H9 (cell line): ENCODE measurements around the gene ZNF687. TPM values are rescaled to one million over a fixed set of nuclear protein-coding genes. Genes with fewer than 3 reads are reported as not detected.

Experiments used
- DNase-seq: peaks from one replicate; pipeline ENCODE4 v3.0.0-alpha.2; 2017
- H2AFZ ChIP-seq: one replicate; pipeline ENCODE4 v1.6.1; 2013; ENCODE audit warnings: mild to moderate bottlenecking, low read length, control low read depth, moderate library complexity
- H2AK5ac ChIP-seq: 2 replicates; pipeline ENCODE4 v1.6.1; 2013; ENCODE audit warnings: low read length, control low read depth, mixed read lengths; ENCODE audit not compliant: insufficient read length
- H2BK120ac ChIP-seq: one replicate; pipeline ENCODE4 v1.6.1; 2013; ENCODE audit warnings: low read depth, mild to moderate bottlenecking, low read length, control low read depth, inconsistent platforms; ENCODE audit not compliant: poor library complexity, severe bottlenecking
- H2BK12ac ChIP-seq: 2 replicates; pipeline ENCODE4 v1.6.1; 2013; ENCODE audit warnings: low read length, control low read depth, mixed read lengths, low read depth; ENCODE audit not compliant: insufficient read length
- H2BK15ac ChIP-seq: 2 replicates; pipeline ENCODE4 v1.6.1; 2013; ENCODE audit warnings: low read depth, low read length, control low read depth
- H2BK20ac ChIP-seq: one replicate; pipeline ENCODE4 v1.6.1; 2013; ENCODE audit warnings: low read depth, mild to moderate bottlenecking, low read length, control low read depth, inconsistent platforms; ENCODE audit not compliant: poor library complexity, severe bottlenecking
- H2BK5ac ChIP-seq: 2 replicates; pipeline ENCODE4 v1.6.1; 2013; ENCODE audit warnings: low read length, control low read depth, mixed read lengths; ENCODE audit not compliant: insufficient read length
- H3K14ac ChIP-seq: 2 replicates; pipeline ENCODE4 v1.6.1; 2013; ENCODE audit warnings: low read length, control low read depth; ENCODE audit not compliant: insufficient read depth
- H3K18ac ChIP-seq: 2 replicates; pipeline ENCODE4 v1.6.1; 2013; ENCODE audit warnings: low read depth, mild to moderate bottlenecking, mixed read lengths, low read length, control low read depth; ENCODE audit not compliant: insufficient read length
- H3K23ac ChIP-seq: 2 replicates; pipeline ENCODE4 v1.6.1; 2013; ENCODE audit warnings: low read length, control low read depth, mixed read lengths, low read depth; ENCODE audit not compliant: insufficient read length
- H3K23me2 ChIP-seq: 2 replicates; pipeline ENCODE4 v1.6.1; 2013; ENCODE audit warnings: low read depth, mild to moderate bottlenecking, mixed read lengths, low read length, control low read depth; ENCODE audit not compliant: insufficient read length, poor library complexity, severe bottlenecking
- H3K27ac ChIP-seq: 2 replicates; pipeline ENCODE4 v1.5.1; 2013; ENCODE audit warnings: low read length, control low read depth, mixed read lengths, low read depth; ENCODE audit not compliant: insufficient read length
- H3K27me3 ChIP-seq: 2 replicates; pipeline ENCODE4 v1.6.1; 2013; ENCODE audit warnings: low read length, control low read depth, inconsistent platforms; ENCODE audit not compliant: insufficient read depth
- H3K4ac ChIP-seq: 2 replicates; pipeline ENCODE4 v1.6.1; 2013; ENCODE audit warnings: low read depth, mild to moderate bottlenecking, control low read depth, inconsistent platforms, low read length, moderate library complexity
- H3K4me1 ChIP-seq: 2 replicates; pipeline ENCODE4 v1.6.1; 2013; ENCODE audit warnings: low read length, control low read depth, inconsistent platforms; ENCODE audit not compliant: insufficient read depth
- H3K4me2 ChIP-seq: 2 replicates; pipeline ENCODE4 v1.6.1; 2013; ENCODE audit warnings: low read length, control low read depth, mixed read lengths; ENCODE audit not compliant: insufficient read length, insufficient read depth
- H3K56ac ChIP-seq: 2 replicates; pipeline ENCODE4 v1.6.1; 2013; ENCODE audit warnings: low read depth, mild to moderate bottlenecking, mixed read lengths, low read length, control low read depth; ENCODE audit not compliant: insufficient read length
- H3K79me1 ChIP-seq: 2 replicates; pipeline ENCODE4 v1.6.1; 2013; ENCODE audit warnings: low read depth, mild to moderate bottlenecking, moderate library complexity, low read length, control low read depth, inconsistent platforms; ENCODE audit not compliant: insufficient read depth, poor library complexity, severe bottlenecking
- H3K79me2 ChIP-seq: 2 replicates; pipeline ENCODE4 v1.6.1; 2013; ENCODE audit warnings: low read length, control low read depth, inconsistent platforms; ENCODE audit not compliant: insufficient read depth
- H3K9ac ChIP-seq: 2 replicates; pipeline ENCODE4 v1.6.1; 2013; ENCODE audit warnings: low read length, control low read depth, mixed read lengths; ENCODE audit not compliant: insufficient read length; ENCODE audit errors: extremely low read depth
- H3K9me3 ChIP-seq: one replicate; pipeline ENCODE4 v1.6.1; 2013; ENCODE audit warnings: low read depth, low read length, inconsistent platforms; ENCODE audit not compliant: control insufficient read depth
- H3T11ph ChIP-seq: one replicate; pipeline ENCODE4 v1.6.1; 2013; ENCODE audit warnings: mild to moderate bottlenecking, low read length, control low read depth, inconsistent platforms
- H4K20me1 ChIP-seq: one replicate; pipeline ENCODE4 v1.6.1; 2013; ENCODE audit not compliant: control insufficient read depth, insufficient read length, insufficient read depth
- H4K5ac ChIP-seq: 2 replicates; pipeline ENCODE4 v1.6.1; 2013; ENCODE audit warnings: low read depth, mild to moderate bottlenecking, mixed read lengths, low read length, control low read depth; ENCODE audit not compliant: insufficient read length
- H4K8ac ChIP-seq: replicated peaks from 2 replicates; pipeline ENCODE4 v1.6.1; 2013; ENCODE audit warnings: low read length, control low read depth, mixed read lengths, low read depth; ENCODE audit not compliant: insufficient read length
- H4K91ac ChIP-seq: 2 replicates; pipeline ENCODE4 v1.6.1; 2013; ENCODE audit warnings: low read depth, mild to moderate bottlenecking, moderate library complexity, mixed read lengths, low read length, control low read depth; ENCODE audit not compliant: insufficient read length
- H3K27ac Mint-ChIP-seq, 3 experiments: 2 replicates in 2 of 3; 3 replicates in 1 of 3; pipeline ENCODE4 v1.8.0; 2020 to 2021; ENCODE audit warnings: mixed read lengths in 3 of 3, mild to moderate bottlenecking in 1 of 3, moderate library complexity in 1 of 3
- H3K27me3 Mint-ChIP-seq: 2 replicates; pipeline ENCODE4 v1.8.0; 2021; ENCODE audit warnings: low read depth, mild to moderate bottlenecking, moderate library complexity, mixed read lengths
- H3K36me3 Mint-ChIP-seq, 3 experiments: 2 replicates in 2 of 3; 3 replicates in 1 of 3; pipeline ENCODE4 v1.8.0; 2020 to 2021; ENCODE audit warnings: low read depth in 3 of 3, mixed read lengths in 3 of 3; ENCODE audit not compliant: insufficient read depth in 1 of 3
- H3K4me1 Mint-ChIP-seq, 2 experiments: 2 replicates each; pipeline ENCODE4 v1.8.0; 2020; ENCODE audit warnings: mixed read lengths in 2 of 2
- H3K4me3 Mint-ChIP-seq, 2 experiments: 2 replicates in 1 of 2; 3 replicates in 1 of 2; pipeline ENCODE4 v1.8.0; 2020 to 2021; ENCODE audit warnings: mild to moderate bottlenecking in 2 of 2, mixed read lengths in 2 of 2, moderate library complexity in 1 of 2
- H3K9me3 Mint-ChIP-seq, 2 experiments: 2 replicates in 1 of 2; 3 replicates in 1 of 2; pipeline ENCODE4 v1.8.0; 2020; ENCODE audit warnings: mild to moderate bottlenecking in 2 of 2, mixed read lengths in 2 of 2, moderate library complexity in 1 of 2
- CTCF ChIP-seq: fragments of 200-600 bp; sonication (generic); conservative IDR thresholded peaks from 3 replicates; pipeline ENCODE4 v1.8.0; 2021; ENCODE audit warnings: antibody characterized with exemption, mild to moderate bottlenecking
- WGBS: extraction: QIAGEN DNeasy Blood & Tissue Kit; methylation state at CpG from one replicate; pipeline ENCODE4 v1.1.7; 2013; ENCODE audit warnings: missing lambda C conversion rate, low lambda C conversion rate, mixed read lengths; ENCODE audit not compliant: insufficient read length; ENCODE audit errors: extremely low coverage; 5-methylcytosine and 5-hydroxymethylcytosine counted together
- total RNA-seq: library from RNA; stranded (reverse); gene quantifications from 2 replicates; pipeline ENCODE4 v1.2.1, GENCODE V29; 2021

ZNF687 gene
- total RNA-seq, 1 experiment from 2014 or later, result 58.2 TPM

- H3K23ac ChIP-seq, result no peak overlapping the region
- no peak overlapping the region for H3K27ac ChIP-seq
- Mint-ChIP-seq H3K36me3 (peaks cover 8 to 50% (median 35%) of the 10 kb centered on the region in 3 experiments), H3K9me3 (no peaks in the 10 kb centered on the region), H3K27ac (peak overlapping the region in 2 of 3 experiments; percentile 16 to 73; a peak in 1 of 7 replicates), H3K27me3 (no peaks in the 10 kb centered on the region), H3K4me1 (peaks cover under 1% of the 10 kb centered on the region in 2 experiments; a peak in 2 of 4 replicates), H3K4me3 (no peak overlapping the region)
- no peak overlapping the region for H3K14ac ChIP-seq
- H3K4me1 ChIP-seq, result no peaks in the 10 kb centered on the region
- H3K27me3 ChIP-seq, result no peaks in the 10 kb centered on the region
- H3K18ac ChIP-seq, result no peak overlapping the region
- WGBS, result no CpG with 5 or more reads among the region's 17 CpGs
- no peaks in the 10 kb centered on the region for H4K20me1 ChIP-seq
- H3K4ac ChIP-seq, result no peak overlapping the region
- H4K91ac ChIP-seq, result no peak overlapping the region
- TF ChIP-seq CTCF, result no peak
- no peak overlapping the region for H3K9ac ChIP-seq
- no peak overlapping the region for H3T11ph ChIP-seq
- no peak overlapping the region for H2BK12ac ChIP-seq
- H3K56ac ChIP-seq, result no peak overlapping the region
- no peak overlapping the region for H2AK5ac ChIP-seq
- no peak overlapping the region for H2AFZ ChIP-seq
- H3K79me1 ChIP-seq, result no peaks in the 10 kb centered on the region
- no peak overlapping the region for H2BK5ac ChIP-seq
- no peak overlapping the region for H2BK15ac ChIP-seq
- H4K8ac ChIP-seq, result no peak overlapping the region
- no peak overlapping the region for H2BK120ac ChIP-seq
- H3K79me2 ChIP-seq, result no peaks in the 10 kb centered on the region
- no peaks in the 10 kb centered on the region for H3K9me3 ChIP-seq
- DNase-seq, result no peak
- H3K23me2 ChIP-seq, result no peaks in the 10 kb centered on the region
- no peak overlapping the region for H4K5ac ChIP-seq
- H2BK20ac ChIP-seq, result no peak overlapping the region
- no peak overlapping the region for H3K4me2 ChIP-seq
These were observed 33.6 kb downstream of the ZNF687 start for GRCh38 chr1:151315565-151316235.
